ENCODE measurements around the gene SYNGR3. TPM values are rescaled to one million over a fixed set of nuclear protein-coding genes. Genes with fewer than 3 reads are reported as not detected.

Gene SYNGR3
- total and polyA plus RNA-seq, 2 of the 13 experiments (the other 11 are each of a cell fraction or from before 2014, with no cell fraction given), result 0.97 to 5.7 TPM

- TF ChIP-seq ZBED4 (CRISPR knock-in tag; IDR thresholded peaks at IDR 0.05; ENCODE audit: borderline replicate concordance) (peak; percentile 47), TOE1 (CRISPR knock-in tag; IDR thresholded peaks at IDR 0.05) (no peak), ZNF350 (CRISPR knock-in tag; IDR thresholded peaks at IDR 0.05; ENCODE audit: borderline replicate concordance, low read depth) (peak; percentile 93; the same call in 1 of the 2 replicates), TRAFD1 (CRISPR knock-in tag; IDR thresholded peaks at IDR 0.05; ENCODE audit: borderline replicate concordance) (peak; percentile 73; the same call in 1 of the 2 replicates), ZNF441 (CRISPR knock-in tag; IDR thresholded peaks at IDR 0.05; ENCODE audit: borderline replicate concordance) (peak; percentile 55; the same call in 1 of the 2 replicates), KLF6 (CRISPR knock-in tag; IDR thresholded peaks at IDR 0.05) (0 out of 2 replicates have a peak, but pooled peaks have one; percentile 84), SPEN (CRISPR knock-in tag; IDR thresholded peaks at IDR 0.05; ENCODE audit: low read depth) (peak; percentile 99), ZNF609 (CRISPR knock-in tag; IDR thresholded peaks at IDR 0.05; ENCODE audit: borderline replicate concordance) (peak; percentile 81), ZNF792 (CRISPR knock-in tag; IDR thresholded peaks at IDR 0.05) (peak; percentile 90), STAG1 (CRISPR knock-in tag; IDR thresholded peaks at IDR 0.05) (no peak), NFE2L2 (IDR thresholded peaks at IDR 0.05; ENCODE audit: low read length) (no peak), ZNF232 (CRISPR knock-in tag; IDR thresholded peaks at IDR 0.05; ENCODE audit: borderline replicate concordance) (0 out of 2 replicates have a peak, but pooled peaks have one; percentile 52), ZNF773 (CRISPR knock-in tag; IDR thresholded peaks at IDR 0.05; ENCODE audit: borderline replicate concordance) (no peak), RARA (CRISPR knock-in tag; IDR thresholded peaks at IDR 0.05) (peak; percentile 56), RBM39 (IDR thresholded peaks at IDR 0.05; ENCODE audit: low read depth, low read length, poor library complexity, severe bottlenecking) (peak; percentile 79), ZNF547 (CRISPR knock-in tag; IDR thresholded peaks at IDR 0.05) (peak; percentile 80; the same call in 1 of the 2 replicates), SP1 (IDR thresholded peaks at IDR 0.05) (no peak), SP1 (CRISPR knock-in tag; IDR thresholded peaks at IDR 0.05) (peak; percentile 92), ZNF33B (CRISPR knock-in tag; IDR thresholded peaks at IDR 0.05) (peak; percentile 96)
Observed at GRCh38 chr16:1971796-1972489, 17.8 kb upstream of the SYNGR3 start, which contains the start of gene TBL3 (continued).

All from HepG2 (cell line).